A549 (cell line): ENCODE data around the gene CRTC3. TPM values are rescaled to one million over a fixed set of nuclear protein-coding genes. Genes with fewer than 3 reads are reported as not detected.

Source experiments
- ATAC-seq, 2 experiments: fragments of 200-7000 bp in 1 of 2; fragments of >200 bp in 1 of 2; cut with Nextera tagmentation in 1 of 2; cut with Tn5 transposase in 1 of 2; 3 replicates each; pipeline versions ENCODE4 v1.8.0 to v1.9.1; 2018 to 2020; ENCODE audit warnings: mild to moderate bottlenecking in 1 of 2, moderate library complexity in 1 of 2
- CTCF ChIA-PET: fragments of 300-600 bp; sonication (Branson Sonifier 250); formaldehyde crosslinking; extraction: SDS; loops from one replicate; lab custom pipeline; 2021; ENCODE audit warnings: antibody characterized with exemption, inconsistent platforms; lab: Yijun Ruan, JAX
- POLR2A ChIA-PET: fragments of 350-600 bp; formaldehyde crosslinking; extraction: SDS; loops from one replicate; lab custom pipeline; 2021; ENCODE audit warnings: antibody characterized with exemption, inconsistent platforms; lab: Yijun Ruan, JAX
- DNase-seq, 2 experiments: peaks; one replicate each; pipeline versions ENCODE4 v3.0.0 to v3.0.0-alpha.2; 2011 to 2016; ENCODE audit warnings: low read depth in 1 of 2, low spot score in 1 of 2
- FAIRE-seq: peaks from 2 replicates; lab custom pipeline; 2011; peaks lifted over from hg19 to GRCh38; lab: Jason Lieb, UNC
- H3K27ac ChIP-seq, 2 experiments: fragments of >200 bp; sonication (Bioruptor Twin); formaldehyde crosslinking; 3 replicates each; pipeline ENCODE4 v1.5.1; 2016 to 2017
- H3K4me1 ChIP-seq: fragments of >200 bp; sonication (Bioruptor Twin); formaldehyde crosslinking; 3 replicates; pipeline ENCODE4 v1.6.1; 2016
- H3K4me2 ChIP-seq: fragments of >200 bp; sonication (Bioruptor Twin); formaldehyde crosslinking; 3 replicates; pipeline ENCODE4 v1.6.1; 2016
- H3K4me3 ChIP-seq: fragments of >200 bp; sonication (Bioruptor Twin); formaldehyde crosslinking; 3 replicates; pipeline ENCODE4 v1.5.1; 2016
- H3K9me3 ChIP-seq: fragments of >200 bp; sonication (Bioruptor Twin); formaldehyde crosslinking; 3 replicates; pipeline ENCODE4 v1.6.1; 2016
- BHLHE40 ChIP-seq: IDR thresholded peaks from 2 replicates; pipeline ENCODE4 v1.6.1; 2012; ENCODE audit warnings: low read depth, low read length, inconsistent platforms
- CBX2 ChIP-seq: fragments of 200-600 bp; sonication (generic); IDR thresholded peaks from 2 replicates; pipeline ENCODE4 v1.6.1; 2016; ENCODE audit warnings: low read depth, mild to moderate bottlenecking, borderline replicate concordance
- CHD4 ChIP-seq: fragments of 200-600 bp; sonication (generic); IDR thresholded peaks from 2 replicates; pipeline ENCODE4 v1.6.1; 2016; ENCODE audit warnings: antibody characterized with exemption, mild to moderate bottlenecking, borderline replicate concordance
- EHF ChIP-seq: fragments of 250-450 bp; sonication (Bioruptor Pico); IDR thresholded peaks from 2 replicates; pipeline ENCODE4 v1.5.0; 2020; ENCODE audit warnings: mild to moderate bottlenecking
- EHMT2 ChIP-seq: fragments of 200-600 bp; sonication (generic); IDR thresholded peaks from 2 replicates; pipeline ENCODE4 v1.6.1; 2016; ENCODE audit warnings: antibody characterized with exemption, low read depth, mild to moderate bottlenecking, moderate library complexity
- ESRRA ChIP-seq: fragments of 150-350 bp; IDR thresholded peaks from 2 replicates; pipeline ENCODE4 v1.6.1; 2014; ENCODE audit warnings: mild to moderate bottlenecking, low read length, borderline replicate concordance
- HDAC2 ChIP-seq: fragments of 200-600 bp; sonication (generic); IDR thresholded peaks from 2 replicates; pipeline ENCODE4 v1.6.1; 2016
- HOXA7 ChIP-seq: fragments of 250-450 bp; sonication (Bioruptor Pico); IDR thresholded peaks from 2 replicates; pipeline ENCODE4 v1.5.0; 2020; ENCODE audit warnings: mild to moderate bottlenecking, moderate library complexity
- HOXB13 ChIP-seq: fragments of 250-450 bp; sonication (Bioruptor Pico); IDR thresholded peaks from 2 replicates; pipeline ENCODE4 v1.5.0; 2020; ENCODE audit warnings: low read depth, mild to moderate bottlenecking, moderate library complexity
- JUN ChIP-seq, 2 experiments: fragments of >200 bp; sonication (Bioruptor Twin); formaldehyde crosslinking; IDR thresholded peaks; 2 replicates in 1 of 2; 3 replicates in 1 of 2; pipeline ENCODE4 v1.6.1; 2016 to 2017
- KDM5A ChIP-seq: fragments of 200-600 bp; sonication (generic); IDR thresholded peaks from 2 replicates; pipeline ENCODE4 v1.6.1; 2016; ENCODE audit warnings: antibody characterized with exemption, mild to moderate bottlenecking
- MAZ ChIP-seq: fragments of 150-350 bp; IDR thresholded peaks from 2 replicates; pipeline ENCODE4 v1.6.1; 2014; ENCODE audit warnings: antibody characterized with exemption, low read depth, low read length, borderline replicate concordance
- NFE2L2 ChIP-seq: fragments of 150-350 bp; conservative IDR thresholded peaks from 2 replicates; pipeline ENCODE4 v1.6.1; 2014; ENCODE audit warnings: low read length
- NR3C1 ChIP-seq: fragments of >200 bp; sonication (Bioruptor Twin); formaldehyde crosslinking; IDR thresholded peaks from 3 replicates; pipeline ENCODE4 v1.6.1; 2017
- PHF8 ChIP-seq: fragments of 200-600 bp; sonication (generic); IDR thresholded peaks from 2 replicates; pipeline ENCODE4 v1.6.1; 2016; ENCODE audit warnings: low read depth, mild to moderate bottlenecking, antibody characterized with exemption, moderate library complexity, borderline replicate concordance
- POLR2A ChIP-seq: IDR thresholded peaks from 2 replicates; pipeline ENCODE4 v1.6.1; 2012; ENCODE audit warnings: mild to moderate bottlenecking, low read length
- POLR2AphosphoS2 ChIP-seq: conservative IDR thresholded peaks from 2 replicates; pipeline ENCODE4 v1.6.1; 2012; ENCODE audit warnings: low read length, improper control_type of control experiment, inconsistent platforms
- RAD21 ChIP-seq, 2 experiments: fragments of >200 bp in 1 of 2; sonication (Bioruptor Twin) in 1 of 2; formaldehyde crosslinking in 1 of 2; IDR thresholded peaks in 1 of 2; conservative IDR thresholded peaks in 1 of 2; 2 replicates in 1 of 2; 3 replicates in 1 of 2; pipeline ENCODE4 v1.6.1; 2012 to 2018; ENCODE audit warnings: inconsistent platforms in 1 of 2
- RFX5 ChIP-seq: fragments of 450-650 bp; IDR thresholded peaks from 2 replicates; pipeline ENCODE4 v1.7.1; 2014; ENCODE audit warnings: antibody characterized with exemption, mild to moderate bottlenecking, moderate library complexity
- RNF2 ChIP-seq: fragments of 200-600 bp; sonication (generic); IDR thresholded peaks from 2 replicates; pipeline ENCODE4 v1.6.1; 2016; ENCODE audit warnings: low read depth, mild to moderate bottlenecking, antibody characterized with exemption, moderate library complexity, borderline replicate concordance
- TP53 ChIP-seq: fragments of 250-450 bp; sonication (Bioruptor Pico); IDR thresholded peaks from 2 replicates; pipeline ENCODE4 v1.5.0; 2021; ENCODE audit warnings: mild to moderate bottlenecking, moderate library complexity
- USF2 ChIP-seq: fragments of 450-650 bp; IDR thresholded peaks from 2 replicates; pipeline ENCODE4 v1.6.1; 2014; ENCODE audit warnings: antibody characterized with exemption
- ZSCAN20 ChIP-seq: fragments of 250-450 bp; sonication (Bioruptor Pico); IDR thresholded peaks from 2 replicates; pipeline ENCODE4 v1.8.0; 2022; ENCODE audit warnings: mild to moderate bottlenecking, moderate library complexity
- WGBS: methylation state at CpG from one replicate; pipeline ENCODE4 v1.1.6; 2017; ENCODE audit errors: missing lambda C conversion rate; 5-methylcytosine and 5-hydroxymethylcytosine counted together
- polyA plus RNA-seq, 4 experiments: library from polyadenylated mRNA; depleted of rRNA in 3 of 4; stranded (reverse); fragments of >200 nt; fragmentation: RNase III in 1 of 4; extraction: RNeasy Plus Mini Kit Qiagen cat#74134 plus additional on column Dnase treatment in 1 of 4; gene quantifications; 2 replicates in 3 of 4; 3 replicates in 1 of 4; pipeline ENCODE4 v1.2.3, GENCODE V29; 2011 to 2017
- TF ChIP-seq, protein P1 (sequence below): fragments of 150-350 bp; IDR thresholded peaks from 2 replicates; pipeline ENCODE4 v1.6.1; 2014; ENCODE audit warnings: low read depth, mild to moderate bottlenecking, low read length
- TF ChIP-seq, protein P2 (sequence below): fragments of 250-450 bp; sonication (Bioruptor Pico); IDR thresholded peaks from 2 replicates; pipeline ENCODE4 v1.5.0; 2021; ENCODE audit warnings: mild to moderate bottlenecking, moderate library complexity, borderline replicate concordance
- TF ChIP-seq, protein P3 (sequence below): IDR thresholded peaks from 2 replicates; pipeline ENCODE4 v1.6.1; 2012

The CRTC3 gene
- polyA plus RNA-seq, 2 of the 4 experiments (the other 2 are of a cell fraction) = 17.5 to 30.5 TPM

GRCh38 chr15:90563463-90563862 is 33.7 kb downstream of the CRTC3 start (continued):
- TF ChIP-seq, protein P1, sequence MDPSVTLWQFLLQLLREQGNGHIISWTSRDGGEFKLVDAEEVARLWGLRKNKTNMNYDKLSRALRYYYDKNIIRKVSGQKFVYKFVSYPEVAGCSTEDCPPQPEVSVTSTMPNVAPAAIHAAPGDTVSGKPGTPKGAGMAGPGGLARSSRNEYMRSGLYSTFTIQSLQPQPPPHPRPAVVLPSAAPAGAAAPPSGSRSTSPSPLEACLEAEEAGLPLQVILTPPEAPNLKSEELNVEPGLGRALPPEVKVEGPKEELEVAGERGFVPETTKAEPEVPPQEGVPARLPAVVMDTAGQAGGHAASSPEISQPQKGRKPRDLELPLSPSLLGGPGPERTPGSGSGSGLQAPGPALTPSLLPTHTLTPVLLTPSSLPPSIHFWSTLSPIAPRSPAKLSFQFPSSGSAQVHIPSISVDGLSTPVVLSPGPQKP = no peak
- no peak for TF ChIP-seq POLR2A
- no peak for TF ChIP-seq MAZ
- TF ChIP-seq, all 56 proteins: peak for 0

GRCh38 chr15:90564051-90564450 is 34.3 kb downstream of the CRTC3 start:
- H3K4me1 ChIP-seq = peaks cover 34% of the 10 kb centered on the region; the same call in 2 of the 3 replicates
- TF ChIP-seq, protein P2, sequence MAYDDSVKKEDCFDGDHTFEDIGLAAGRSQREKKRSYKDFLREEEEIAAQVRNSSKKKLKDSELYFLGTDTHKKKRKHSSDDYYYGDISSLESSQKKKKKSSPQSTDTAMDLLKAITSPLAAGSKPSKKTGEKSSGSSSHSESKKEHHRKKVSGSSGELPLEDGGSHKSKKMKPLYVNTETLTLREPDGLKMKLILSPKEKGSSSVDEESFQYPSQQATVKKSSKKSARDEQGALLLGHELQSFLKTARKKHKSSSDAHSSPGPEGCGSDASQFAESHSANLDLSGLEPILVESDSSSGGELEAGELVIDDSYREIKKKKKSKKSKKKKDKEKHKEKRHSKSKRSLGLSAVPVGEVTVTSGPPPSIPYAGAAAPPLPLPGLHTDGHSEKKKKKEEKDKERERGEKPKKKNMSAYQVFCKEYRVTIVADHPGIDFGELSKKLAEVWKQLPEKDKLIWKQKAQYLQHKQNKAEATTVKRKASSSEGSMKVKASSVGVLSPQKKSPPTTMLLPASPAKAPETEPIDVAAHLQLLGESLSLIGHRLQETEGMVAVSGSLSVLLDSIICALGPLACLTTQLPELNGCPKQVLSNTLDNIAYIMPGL (CRISPR knock-in tag) = no peak
- TF ChIP-seq EHMT2 (no peak), KDM5A (no peak), CHD4 (no peak), USF2 (no peak)
- TF ChIP-seq, protein P3, sequence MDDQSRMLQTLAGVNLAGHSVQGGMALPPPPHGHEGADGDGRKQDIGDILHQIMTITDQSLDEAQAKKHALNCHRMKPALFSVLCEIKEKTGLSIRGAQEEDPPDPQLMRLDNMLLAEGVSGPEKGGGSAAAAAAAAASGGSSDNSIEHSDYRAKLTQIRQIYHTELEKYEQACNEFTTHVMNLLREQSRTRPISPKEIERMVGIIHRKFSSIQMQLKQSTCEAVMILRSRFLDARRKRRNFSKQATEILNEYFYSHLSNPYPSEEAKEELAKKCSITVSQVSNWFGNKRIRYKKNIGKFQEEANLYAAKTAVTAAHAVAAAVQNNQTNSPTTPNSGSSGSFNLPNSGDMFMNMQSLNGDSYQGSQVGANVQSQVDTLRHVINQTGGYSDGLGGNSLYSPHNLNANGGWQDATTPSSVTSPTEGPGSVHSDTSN = no peak
- TF ChIP-seq, all 56 proteins: peak for 0
- ChIA-PET POLR2A (no interaction called here), CTCF (interaction anchor here (0.6 to 1.6 kb wide), 3 partner anchors 13 to 370 kb away, joined by 3 to 5 read pairs (median 3); no protein-coding TSS in a partner anchor)
- Histone ChIP-seq H3K4me2 (no peak overlapping the region), H3K27ac (no peak overlapping the region), H3K4me3 (no peak overlapping the region), H3K9me3 (no peaks in the 10 kb centered on the region)
- 89% methylated on average over 1 of the region's 1 CpG for WGBS
- DNase-seq (no peak), FAIRE-seq (no peak), ATAC-seq (no peak)

DNA sequence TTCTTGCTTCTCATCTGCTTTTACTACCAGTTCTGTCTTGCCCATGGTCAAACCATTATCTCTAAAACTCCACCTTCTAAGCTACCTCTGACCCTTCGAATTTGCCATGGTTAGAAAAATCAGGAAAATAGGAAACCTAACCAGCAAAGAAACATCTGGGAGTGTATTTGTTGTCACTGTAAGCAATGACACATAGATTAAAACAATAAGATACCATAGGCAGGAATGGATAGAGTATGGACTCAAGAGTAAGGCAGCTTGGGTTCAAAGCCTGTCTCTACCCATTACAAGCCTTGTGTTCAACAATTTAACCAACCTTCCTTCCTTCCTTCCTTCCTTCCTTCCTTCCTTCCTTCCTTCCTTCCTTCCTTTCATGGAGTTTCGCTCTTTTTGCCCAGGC is 34.9 kb downstream of the CRTC3 start:
- no peak overlapping the region for H3K4me2 ChIP-seq
- peaks cover 32% of the 10 kb centered on the region; the same call in 2 of the 3 replicates for H3K4me1 ChIP-seq
- no peak for ATAC-seq
- ChIA-PET POLR2A (interaction anchor here (0.5 kb wide), 1 partner anchor 21 kb away, joined by 5 read pairs; no protein-coding TSS in a partner anchor), CTCF (interaction anchor here (1.6 kb wide), 1 partner anchor 82 kb away, joined by 5 read pairs; no protein-coding TSS in a partner anchor)
- no peak for DNase-seq
- H3K9me3 ChIP-seq = no peaks in the 10 kb centered on the region
- WGBS = 89% methylated on average over 2 of the region's 2 CpGs
- H3K27ac ChIP-seq = no peak overlapping the region
- FAIRE-seq = no peak
- no peak overlapping the region for H3K4me3 ChIP-seq
- TF ChIP-seq ESRRA (no peak), HDAC2 (no peak), TP53 (CRISPR knock-in tag) (no peak), PHF8 (no peak), POLR2AphosphoS2 (no peak), HOXA7 (CRISPR knock-in tag) (no peak), RNF2 (no peak), ZSCAN20 (CRISPR knock-in tag) (no peak), NFE2L2 (no peak), HOXB13 (CRISPR knock-in tag) (no peak), JUN (IDR thresholded peaks at IDR 0.05) (no peak), RAD21 (conservative IDR thresholded peaks at IDR 0.05 in 1 of 2, IDR thresholded peaks at IDR 0.05 in 1 of 2) (no peak), EHF (CRISPR knock-in tag) (no peak), NR3C1 (no peak), BHLHE40 (no peak), CBX2 (no peak), RFX5 (no peak)
- TF ChIP-seq, protein P1 = no peak
